HG02642 (cell line): ENCODE data around the gene FBLN1.

Experiments used
- ATAC-seq: cut with Tn5 transposase; IDR thresholded peaks from one replicate; pipeline ENCODE4 v1.9.1; 2021; ENCODE audit warnings: mild to moderate bottlenecking; ENCODE audit not compliant: unreplicated experiment, poor library complexity

FBLN1 gene

DNA sequence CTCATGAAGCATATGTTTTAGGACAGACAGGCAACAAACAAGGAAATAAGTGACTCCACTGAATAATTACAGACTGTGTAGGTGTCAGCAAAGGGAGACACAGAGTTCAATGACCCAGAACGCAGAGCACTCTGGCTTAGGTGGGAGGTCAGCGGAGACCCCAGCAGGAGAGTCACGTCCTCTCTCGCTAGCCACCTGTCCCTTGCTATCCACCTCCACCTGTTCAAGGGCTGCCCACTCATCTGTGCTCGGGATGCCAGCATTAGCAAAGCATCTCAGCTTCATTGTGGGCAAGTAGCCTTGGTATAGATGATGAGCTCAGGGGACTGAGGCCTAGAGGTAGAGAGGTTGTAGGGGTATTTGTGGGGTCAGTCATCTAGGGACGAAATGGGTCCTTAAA, 147.1 kb downstream of the FBLN1 start:
- ATAC-seq, result no peak

GRCh38 chr22:45650721-45651120, 148.0 kb downstream of the FBLN1 start:
- no peak for ATAC-seq
